ENCODE data around the gene LSM3.

GRCh38 chr3:14141602-14142341, 36.8 kb upstream of the LSM3 start:
- TF ChIP-seq POLR2A (IDR thresholded peaks at IDR 0.05) = no peak
- TF ChIP-seq CTCF (IDR thresholded peaks at IDR 0.05) = no peak

Data from ovary (tissue), 3 donors.